Panc1 (cell line): ENCODE results near the gene SGPL1. TPM values are rescaled to one million over a fixed set of nuclear protein-coding genes. Genes with fewer than 3 reads are reported as not detected.

Experiments
- ATAC-seq: fragments of 200-7000 bp; cut with Tn5 transposase; 2 replicates; pipeline ENCODE4 v1.9.1; 2020; ENCODE audit warnings: mild to moderate bottlenecking, moderate library complexity
- BruUV-seq: library from RNA; stranded (reverse); fragments of 400-500 nt; replicated peaks from 2 replicates; lab custom pipeline; 2021; lab: Mats Ljungman, UMichigan
- CTCF ChIA-PET: fragments of 300-600 bp; sonication (Branson Sonifier 250); formaldehyde crosslinking; loops from one replicate; lab custom pipeline; 2022; ENCODE audit warnings: antibody characterized with exemption; lab: Charles Lee
- POLR2A ChIA-PET: fragments of 300-600 bp; sonication (Branson Sonifier 250); formaldehyde crosslinking; loops from one replicate; lab custom pipeline; 2022; ENCODE audit warnings: antibody characterized with exemption; lab: Charles Lee
- DNase-seq: peaks from one replicate; pipeline ENCODE4 v3.0.0-alpha.2; 2010; ENCODE audit warnings: low read depth, low spot score
- H3K27ac ChIP-seq: 2 replicates; pipeline ENCODE4 v1.5.1; 2011; ENCODE audit warnings: mild to moderate bottlenecking, low read length, inconsistent platforms
- H3K27me3 ChIP-seq: fragments of 200-500 bp; sonication (Bioruptor generic); 2 replicates; pipeline ENCODE4 v1.6.0; 2014; ENCODE audit warnings: low read length, inconsistent platforms; ENCODE audit not compliant: control insufficient read depth, insufficient read depth
- H3K36me3 ChIP-seq: fragments of 200-500 bp; sonication (Bioruptor generic); 2 replicates; pipeline ENCODE4 v1.5.1; 2014; ENCODE audit warnings: inconsistent platforms, mild to moderate bottlenecking, low read length, moderate library complexity; ENCODE audit not compliant: control insufficient read depth, insufficient read depth
- H3K4me1 ChIP-seq: 2 replicates; pipeline ENCODE4 v1.5.1; 2011; ENCODE audit warnings: inconsistent platforms, mild to moderate bottlenecking, low read length, moderate library complexity; ENCODE audit not compliant: control insufficient read depth, insufficient read depth
- H3K4me3 ChIP-seq, 2 experiments: 2 replicates each; pipeline ENCODE4 v1.5.1; 2011 to 2012; ENCODE audit warnings: low read depth in 2 of 2, low read length in 2 of 2, mild to moderate bottlenecking in 2 of 2, inconsistent platforms in 1 of 2, moderate library complexity in 1 of 2
- H3K9me3 ChIP-seq: fragments of 200-500 bp; sonication (Bioruptor generic); 2 replicates; pipeline ENCODE4 v1.5.1; 2014; ENCODE audit warnings: low read depth, mild to moderate bottlenecking, inconsistent platforms, low read length, moderate library complexity; ENCODE audit not compliant: control insufficient read depth, insufficient read depth
- POLR2AphosphoS5 ChIP-seq: IDR thresholded peaks from 2 replicates; pipeline ENCODE4 v1.6.1; 2012; ENCODE audit warnings: mild to moderate bottlenecking, low read depth, low read length, moderate library complexity
- SIN3A ChIP-seq: IDR thresholded peaks from 2 replicates; pipeline ENCODE4 v1.6.1; 2012; ENCODE audit warnings: low read depth, mild to moderate bottlenecking, low read length, moderate library complexity, borderline replicate concordance; ENCODE audit not compliant: insufficient read depth
- TCF7L2 ChIP-seq: IDR thresholded peaks from 2 replicates; pipeline ENCODE4 v1.6.1; 2011; ENCODE audit warnings: mild to moderate bottlenecking, low read depth, low read length, inconsistent platforms
- in situ Hi-C: cut with HindIII; loops from 2 replicates; pipeline ENCODE4 v1.10.0; 2016; ENCODE audit warnings: low sequenced_read_pairs, low pct_unique_long_range_greater_than_20kb
- intact Hi-C: fragments of 100-400 bp; cut with micrococcal nuclease; formaldehyde crosslinking; loops from one replicate; pipeline ENCODE4 v1.10.0; 2022; ENCODE audit not compliant: unreplicated experiment
- total RNA-seq: library from RNA; stranded (reverse); gene quantifications from one replicate; pipeline ENCODE4 v1.2.1, GENCODE V29; 2021; ENCODE audit not compliant: unreplicated experiment
- TF ChIP-seq, protein P1 (sequence below): fragments of 450-650 bp; IDR thresholded peaks from 2 replicates; pipeline ENCODE4 v1.5.1; 2017; ENCODE audit warnings: mild to moderate bottlenecking
- TF ChIP-seq, protein P2 (sequence below), 2 experiments: IDR thresholded peaks; 2 replicates each; pipeline ENCODE4 v1.6.1; 2011 to 2012; ENCODE audit warnings: low read depth in 2 of 2, control low read depth in 1 of 2, low read length in 1 of 2, mild to moderate bottlenecking in 1 of 2, moderate library complexity in 1 of 2; ENCODE audit not compliant: insufficient read depth in 1 of 2

Gene SGPL1
- total RNA-seq, 1 experiment from 2014 or later, result 103 TPM

DNA sequence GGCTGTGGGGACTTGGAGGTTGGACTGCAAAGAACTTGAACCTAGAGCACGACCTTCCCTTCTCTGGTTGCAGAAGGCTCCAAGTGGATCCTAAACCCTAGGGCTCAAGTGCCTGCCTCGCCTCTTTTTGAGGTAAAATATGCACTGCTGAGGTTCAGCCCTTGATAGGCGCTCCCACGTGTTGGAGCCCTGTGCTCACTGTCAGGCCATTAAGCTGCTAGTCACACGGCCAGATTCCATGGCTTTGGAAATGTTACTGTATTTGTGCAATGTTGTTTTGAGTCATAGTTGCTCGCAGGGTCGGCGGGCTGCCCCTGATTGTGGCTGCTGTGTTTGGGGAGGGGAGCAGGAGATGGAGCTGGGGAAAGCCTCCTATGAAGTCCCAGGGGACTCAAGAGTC is 112.4 kb downstream of the SGPL1 start:
- H3K9me3 ChIP-seq, result no peaks in the 10 kb centered on the region
- ChIA-PET CTCF (no interaction called here), POLR2A (interaction anchor here (0.6 kb wide), 1 partner anchor 789 kb away, joined by 10 read pairs; no protein-coding TSS in a partner anchor)
- no peak overlapping the region for H3K4me3 ChIP-seq
- no peaks in the 10 kb centered on the region for H3K4me1 ChIP-seq
- no peaks in the 10 kb centered on the region for H3K36me3 ChIP-seq
- intact Hi-C loops (no loop called here), in situ Hi-C loops (no loop called here)
- ATAC-seq (no peak), DNase-seq (no peak)
- no peak overlapping the region for H3K27ac ChIP-seq
- no TSS peak for BruUV-seq
- H3K27me3 ChIP-seq, result peaks cover 2% of the 10 kb centered on the region; the same call in 1 of the 2 replicates
- no peak for TF ChIP-seq TCF7L2
- TF ChIP-seq, protein P1, sequence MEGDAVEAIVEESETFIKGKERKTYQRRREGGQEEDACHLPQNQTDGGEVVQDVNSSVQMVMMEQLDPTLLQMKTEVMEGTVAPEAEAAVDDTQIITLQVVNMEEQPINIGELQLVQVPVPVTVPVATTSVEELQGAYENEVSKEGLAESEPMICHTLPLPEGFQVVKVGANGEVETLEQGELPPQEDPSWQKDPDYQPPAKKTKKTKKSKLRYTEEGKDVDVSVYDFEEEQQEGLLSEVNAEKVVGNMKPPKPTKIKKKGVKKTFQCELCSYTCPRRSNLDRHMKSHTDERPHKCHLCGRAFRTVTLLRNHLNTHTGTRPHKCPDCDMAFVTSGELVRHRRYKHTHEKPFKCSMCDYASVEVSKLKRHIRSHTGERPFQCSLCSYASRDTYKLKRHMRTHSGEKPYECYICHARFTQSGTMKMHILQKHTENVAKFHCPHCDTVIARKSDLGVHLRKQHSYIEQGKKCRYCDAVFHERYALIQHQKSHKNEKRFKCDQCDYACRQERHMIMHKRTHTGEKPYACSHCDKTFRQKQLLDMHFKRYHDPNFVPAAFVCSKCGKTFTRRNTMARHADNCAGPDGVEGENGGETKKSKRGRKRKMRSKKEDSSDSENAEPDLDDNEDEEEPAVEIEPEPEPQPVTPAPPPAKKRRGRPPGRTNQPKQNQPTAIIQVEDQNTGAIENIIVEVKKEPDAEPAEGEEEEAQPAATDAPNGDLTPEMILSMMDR, result no peak
- no peak for TF ChIP-seq SIN3A
- TF ChIP-seq POLR2AphosphoS5, result no peak
- TF ChIP-seq, protein P2, sequence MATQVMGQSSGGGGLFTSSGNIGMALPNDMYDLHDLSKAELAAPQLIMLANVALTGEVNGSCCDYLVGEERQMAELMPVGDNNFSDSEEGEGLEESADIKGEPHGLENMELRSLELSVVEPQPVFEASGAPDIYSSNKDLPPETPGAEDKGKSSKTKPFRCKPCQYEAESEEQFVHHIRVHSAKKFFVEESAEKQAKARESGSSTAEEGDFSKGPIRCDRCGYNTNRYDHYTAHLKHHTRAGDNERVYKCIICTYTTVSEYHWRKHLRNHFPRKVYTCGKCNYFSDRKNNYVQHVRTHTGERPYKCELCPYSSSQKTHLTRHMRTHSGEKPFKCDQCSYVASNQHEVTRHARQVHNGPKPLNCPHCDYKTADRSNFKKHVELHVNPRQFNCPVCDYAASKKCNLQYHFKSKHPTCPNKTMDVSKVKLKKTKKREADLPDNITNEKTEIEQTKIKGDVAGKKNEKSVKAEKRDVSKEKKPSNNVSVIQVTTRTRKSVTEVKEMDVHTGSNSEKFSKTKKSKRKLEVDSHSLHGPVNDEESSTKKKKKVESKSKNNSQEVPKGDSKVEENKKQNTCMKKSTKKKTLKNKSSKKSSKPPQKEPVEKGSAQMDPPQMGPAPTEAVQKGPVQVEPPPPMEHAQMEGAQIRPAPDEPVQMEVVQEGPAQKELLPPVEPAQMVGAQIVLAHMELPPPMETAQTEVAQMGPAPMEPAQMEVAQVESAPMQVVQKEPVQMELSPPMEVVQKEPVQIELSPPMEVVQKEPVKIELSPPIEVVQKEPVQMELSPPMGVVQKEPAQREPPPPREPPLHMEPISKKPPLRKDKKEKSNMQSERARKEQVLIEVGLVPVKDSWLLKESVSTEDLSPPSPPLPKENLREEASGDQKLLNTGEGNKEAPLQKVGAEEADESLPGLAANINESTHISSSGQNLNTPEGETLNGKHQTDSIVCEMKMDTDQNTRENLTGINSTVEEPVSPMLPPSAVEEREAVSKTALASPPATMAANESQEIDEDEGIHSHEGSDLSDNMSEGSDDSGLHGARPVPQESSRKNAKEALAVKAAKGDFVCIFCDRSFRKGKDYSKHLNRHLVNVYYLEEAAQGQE (IDR thresholded peaks at IDR 0.05; ENCODE audit: insufficient read depth in 1 of 2, low read depth in 2 of 2, low read length in 1 of 2), result no peak

DNA sequence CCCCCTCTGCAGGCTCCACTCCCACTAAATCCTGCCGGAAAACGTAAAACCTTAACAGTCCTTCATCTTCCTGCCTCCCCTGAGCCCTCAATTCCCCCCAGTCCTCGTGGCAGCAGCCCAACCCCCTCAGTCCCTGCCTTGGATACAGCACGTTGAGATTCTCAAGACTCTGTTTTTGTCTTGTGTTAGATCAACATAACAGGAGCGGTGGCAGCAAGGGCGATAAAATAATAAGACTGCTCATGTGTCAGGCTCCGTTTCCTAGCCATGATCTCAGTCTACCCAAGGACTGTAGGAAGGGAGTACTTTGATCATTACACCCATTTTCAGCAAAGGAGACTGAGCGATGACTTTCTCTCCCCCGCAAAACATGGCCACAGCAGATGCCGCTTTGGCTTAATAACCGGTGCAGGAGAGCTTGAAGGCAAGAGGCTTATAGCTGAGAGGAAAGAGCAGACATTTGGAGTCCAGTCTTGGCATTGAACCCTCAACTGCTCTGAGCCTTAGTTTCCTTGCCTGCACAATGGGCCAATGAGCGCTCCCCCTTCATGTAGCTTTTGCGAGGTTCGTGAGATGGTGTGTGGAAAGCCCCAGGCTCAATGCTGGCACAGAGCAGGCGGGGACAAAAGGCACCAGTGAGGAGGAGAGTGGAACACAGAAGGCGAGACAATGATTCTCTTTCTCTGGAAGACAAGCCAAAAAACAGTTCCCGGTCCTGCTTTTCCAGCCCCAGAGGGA is 114.7 kb downstream of the SGPL1 start:
- intact Hi-C loops, result no loop called here
- DNase-seq (no peak), ATAC-seq (no peak)
- no peaks in the 10 kb centered on the region for H3K4me1 ChIP-seq
- no peaks in the 10 kb centered on the region for H3K36me3 ChIP-seq
- H3K9me3 ChIP-seq, result no peaks in the 10 kb centered on the region
- TF ChIP-seq, protein P2 (IDR thresholded peaks at IDR 0.05; ENCODE audit: insufficient read depth in 1 of 2, low read depth in 2 of 2, low read length in 1 of 2), result no peak
- TF ChIP-seq SIN3A (no peak), TCF7L2 (no peak), POLR2AphosphoS5 (no peak)
- TF ChIP-seq, protein P1, result no peak
- POLR2A ChIA-PET, result no interaction called here
- peaks cover 2% of the 10 kb centered on the region; the same call in 1 of the 2 replicates for H3K27me3 ChIP-seq
- no peak overlapping the region for H3K27ac ChIP-seq
- in situ Hi-C loops, result no loop called here
- CTCF ChIA-PET, result no interaction called here
- no TSS peak for BruUV-seq
- H3K4me3 ChIP-seq, result no peak overlapping the region
